ENCODE results near the gene HDAC8.
"Not testable (repeated sequence)": the region's sequence is repeated elsewhere in the genome, so short reads cannot be mapped to it uniquely, and the experiment has no call there.

Gene HDAC8

DNA sequence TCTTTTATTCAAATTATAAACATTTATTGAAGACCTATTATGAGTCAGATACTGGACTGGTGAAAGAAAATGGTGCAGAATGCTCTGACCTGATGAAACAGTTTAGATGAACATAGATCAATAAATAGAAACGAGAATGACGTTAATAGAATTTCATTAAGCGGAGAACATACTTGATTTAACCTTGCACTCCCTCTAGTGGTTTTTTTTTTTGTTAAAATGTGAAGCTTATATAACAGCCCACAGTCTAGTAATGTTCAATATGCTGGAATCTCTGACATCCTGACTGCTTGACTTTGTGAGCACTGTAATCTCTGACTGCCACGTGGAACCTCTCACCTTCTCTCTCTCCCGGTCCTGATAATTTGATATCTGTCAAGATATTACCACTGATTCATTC is 32.3 kb downstream of the HDAC8 start:
- no peaks in the 10 kb centered on the region for H3K9me3 ChIP-seq (ENCODE audit: control insufficient read depth in 5 of 5, low read length in 5 of 5)
- peaks cover 0 to 11% (median 0%) of the 10 kb centered on the region in 5 donors for H3K4me1 ChIP-seq (ENCODE audit: control insufficient read depth in 5 of 5, insufficient read depth in 5 of 5, low read length in 5 of 5)
- H3K36me3 ChIP-seq (ENCODE audit: control insufficient read depth in 5 of 5, insufficient read depth in 5 of 5, low read length in 5 of 5): peaks cover 0 to 4% (median 0%) of the 10 kb centered on the region in 5 donors
- H3K9ac ChIP-seq (ENCODE audit: low read length in 5 of 5): no peak overlapping the region
- no peak overlapping the region for H3K27ac ChIP-seq (ENCODE audit: low read depth, low read length)
- peaks cover 0 to 5% (median under 1%) of the 10 kb centered on the region in 5 donors for H3K27me3 ChIP-seq (ENCODE audit: control insufficient read depth in 5 of 5, insufficient read depth in 4 of 5, low read length in 5 of 5)
- H3K4me3 ChIP-seq (ENCODE audit: low read depth in 1 of 5, low read length in 5 of 5): no peak overlapping the region

GRCh38 chrX:72539822-72540221 is 32.8 kb downstream of the HDAC8 start:
- H3K27me3 ChIP-seq (ENCODE audit: control insufficient read depth in 5 of 5, insufficient read depth in 4 of 5, low read length in 5 of 5): peaks cover 0 to 5% (median 3%) of the 10 kb centered on the region in 5 donors
- H3K9me3 ChIP-seq (ENCODE audit: control insufficient read depth in 5 of 5, low read length in 5 of 5): no peaks in the 10 kb centered on the region
- peaks cover 0 to 11% (median 0%) of the 10 kb centered on the region in 5 donors for H3K4me1 ChIP-seq (ENCODE audit: control insufficient read depth in 5 of 5, insufficient read depth in 5 of 5, low read length in 5 of 5)
- no peak overlapping the region for H3K4me3 ChIP-seq (ENCODE audit: low read depth in 1 of 5, low read length in 5 of 5)
- H3K9ac ChIP-seq (ENCODE audit: low read length in 5 of 5): no peak overlapping the region
- peaks cover 0 to 4% (median 0%) of the 10 kb centered on the region in 5 donors for H3K36me3 ChIP-seq (ENCODE audit: control insufficient read depth in 5 of 5, insufficient read depth in 5 of 5, low read length in 5 of 5)
- no peak overlapping the region for H3K27ac ChIP-seq (ENCODE audit: low read depth, low read length)

- Histone ChIP-seq H3K9me3 (ENCODE audit: control insufficient read depth in 5 of 5, low read length in 5 of 5) (no peaks in the 10 kb centered on the region), H3K4me1 (ENCODE audit: control insufficient read depth in 5 of 5, insufficient read depth in 5 of 5, low read length in 5 of 5) (peaks cover 0 to 11% (median 0%) of the 10 kb centered on the region in 5 donors), H3K27ac (ENCODE audit: low read depth, low read length) (no peak overlapping the region), H3K4me3 (ENCODE audit: low read depth in 1 of 5, low read length in 5 of 5) (no peak overlapping the region), H3K9ac (ENCODE audit: low read length in 5 of 5) (no peak overlapping the region), H3K27me3 (ENCODE audit: control insufficient read depth in 5 of 5, insufficient read depth in 4 of 5, low read length in 5 of 5) (peaks cover 0 to 5% (median 3%) of the 10 kb centered on the region in 5 donors), H3K36me3 (ENCODE audit: control insufficient read depth in 5 of 5, insufficient read depth in 5 of 5, low read length in 5 of 5) (no peaks in the 10 kb centered on the region)
Observed at GRCh38 chrX:72536542-72536941, 36.1 kb downstream of the HDAC8 start.

GRCh38 chrX:72532366-72532765 is 40.3 kb downstream of the HDAC8 start:
- H3K36me3 ChIP-seq (ENCODE audit: control insufficient read depth in 5 of 5, insufficient read depth in 5 of 5, low read length in 5 of 5): peaks cover 0 to 3% (median 0%) of the 10 kb centered on the region in 5 donors
- peaks cover 0 to 5% (median 3%) of the 10 kb centered on the region in 5 donors for H3K27me3 ChIP-seq (ENCODE audit: control insufficient read depth in 5 of 5, insufficient read depth in 4 of 5, low read length in 5 of 5)
- H3K4me1 ChIP-seq (ENCODE audit: control insufficient read depth in 5 of 5, insufficient read depth in 5 of 5, low read length in 5 of 5): peaks cover 1 to 9% (median 3%) of the 10 kb centered on the region in 5 donors
- no peak overlapping the region for H3K4me3 ChIP-seq (ENCODE audit: low read depth in 1 of 5, low read length in 5 of 5)
- H3K9me3 ChIP-seq (ENCODE audit: control insufficient read depth in 5 of 5, low read length in 5 of 5): peaks cover 0 to 2% (median 0%) of the 10 kb centered on the region in 5 donors
- no peak overlapping the region for H3K27ac ChIP-seq (ENCODE audit: low read depth, low read length)
- no peak overlapping the region for H3K9ac ChIP-seq (ENCODE audit: low read length in 5 of 5)

DNA sequence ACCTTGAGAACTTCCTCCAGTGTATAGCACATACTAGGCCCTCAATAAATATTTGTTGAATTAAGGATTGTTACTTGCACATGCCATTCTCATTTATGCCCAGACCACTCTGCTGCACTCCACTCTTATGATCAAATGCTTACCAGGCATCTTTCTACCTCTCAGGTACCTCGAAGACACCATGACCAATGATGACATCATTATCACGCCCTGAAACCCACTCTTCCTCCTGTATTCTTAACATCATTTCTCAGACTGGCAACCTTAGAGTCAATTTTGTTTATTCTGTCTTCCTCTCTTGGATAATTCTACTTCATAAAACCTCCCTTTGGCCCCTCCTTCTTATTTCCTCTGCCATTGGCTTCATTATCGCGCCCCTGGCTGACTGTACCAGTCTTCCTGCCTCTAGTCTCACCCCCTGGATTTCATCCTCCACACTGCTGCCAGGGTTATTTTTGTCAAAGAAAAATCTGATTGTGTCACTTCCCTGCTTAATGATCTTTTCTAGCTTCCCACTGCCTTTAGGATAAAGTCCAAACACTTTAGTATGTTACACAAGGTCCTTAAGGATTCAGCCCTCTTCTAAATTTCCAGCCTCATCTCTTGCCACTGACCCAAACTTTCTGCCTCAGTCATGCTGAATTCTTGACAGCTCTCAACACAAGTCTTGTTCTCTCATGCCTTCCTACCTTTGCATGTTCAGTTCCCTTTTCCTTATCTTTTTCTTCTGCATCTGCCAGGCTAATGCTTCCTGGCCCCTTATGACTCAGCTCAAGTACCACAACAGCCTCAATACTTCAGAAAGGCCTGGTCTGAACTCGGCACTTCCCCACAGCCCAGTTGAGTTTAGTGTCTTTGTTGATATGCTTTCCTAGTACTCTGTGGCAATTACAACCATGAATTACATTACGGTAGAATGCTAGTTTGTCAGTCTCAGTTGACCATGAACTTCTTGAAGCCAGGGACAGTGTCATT is 45.8 kb downstream of the HDAC8 start:
- Histone ChIP-seq H3K4me1 (ENCODE audit: control insufficient read depth in 5 of 5, insufficient read depth in 5 of 5, low read length in 5 of 5) (peaks cover 5 to 11% (median 9%) of the 10 kb centered on the region in 5 donors), H3K4me3 (ENCODE audit: low read depth in 1 of 5, low read length in 5 of 5) (no peak overlapping the region), H3K36me3 (ENCODE audit: control insufficient read depth in 5 of 5, insufficient read depth in 5 of 5, low read length in 5 of 5) (peaks cover 0 to 3% (median 0%) of the 10 kb centered on the region in 5 donors), H3K27me3 (ENCODE audit: control insufficient read depth in 5 of 5, insufficient read depth in 4 of 5, low read length in 5 of 5) (peaks cover 0 to 4% (median 0%) of the 10 kb centered on the region in 5 donors), H3K27ac (ENCODE audit: low read depth, low read length) (no peak overlapping the region), H3K9me3 (ENCODE audit: control insufficient read depth in 5 of 5, low read length in 5 of 5) (peaks cover 0 to 2% (median 0%) of the 10 kb centered on the region in 5 donors), H3K9ac (ENCODE audit: low read length in 5 of 5) (no peak overlapping the region)

GRCh38 chrX:72498782-72499181 is 73.9 kb downstream of the HDAC8 start:
- H3K4me3 ChIP-seq (ENCODE audit: low read depth in 1 of 5, low read length in 5 of 5): no peak overlapping the region

DNA sequence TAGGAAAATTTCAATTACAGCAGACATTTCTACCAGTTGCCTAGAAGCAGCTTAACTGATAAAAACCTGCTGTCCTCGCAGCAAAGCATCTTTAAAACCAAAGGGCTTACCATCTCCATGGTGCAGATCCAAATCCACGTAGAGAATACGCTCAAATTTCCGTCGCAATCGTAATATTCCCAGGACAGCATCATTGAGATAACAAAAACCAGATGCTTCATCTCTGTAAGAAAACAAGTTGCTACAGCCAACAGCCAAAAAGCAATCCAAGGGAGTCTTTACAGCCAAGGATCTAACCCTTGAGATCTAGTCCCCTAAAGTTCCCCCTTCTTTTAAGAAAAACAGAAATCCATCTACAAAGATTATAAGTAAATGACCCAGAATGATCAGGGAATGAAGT is 77.6 kb downstream of the HDAC8 start:
- H3K9ac ChIP-seq (ENCODE audit: low read length in 5 of 5): no peak overlapping the region
- no peak overlapping the region for H3K4me3 ChIP-seq (ENCODE audit: low read depth in 1 of 5, low read length in 5 of 5)
- H3K36me3 ChIP-seq (ENCODE audit: control insufficient read depth in 5 of 5, insufficient read depth in 5 of 5, low read length in 5 of 5): peaks cover 0 to 4% (median 0%) of the 10 kb centered on the region in 5 donors

More at GRCh38 chrX:72498782-72499181, 73.9 kb downstream of the HDAC8 start:
- Histone ChIP-seq H3K36me3 (ENCODE audit: control insufficient read depth in 5 of 5, insufficient read depth in 5 of 5, low read length in 5 of 5) (no peaks in the 10 kb centered on the region), H3K9ac (ENCODE audit: low read length in 5 of 5) (no peak overlapping the region), H3K4me1 (ENCODE audit: control insufficient read depth in 5 of 5, insufficient read depth in 5 of 5, low read length in 5 of 5) (no peaks in the 10 kb centered on the region), H3K27ac (ENCODE audit: low read depth, low read length) (no peak overlapping the region), H3K27me3 (ENCODE audit: control insufficient read depth in 5 of 5, insufficient read depth in 4 of 5, low read length in 5 of 5) (peaks cover 0 to 3% (median 0%) of the 10 kb centered on the region in 5 donors), H3K9me3 (ENCODE audit: control insufficient read depth in 5 of 5, low read length in 5 of 5) (peaks cover 0 to 11% (median 3%) of the 10 kb centered on the region in 5 donors)

DNA sequence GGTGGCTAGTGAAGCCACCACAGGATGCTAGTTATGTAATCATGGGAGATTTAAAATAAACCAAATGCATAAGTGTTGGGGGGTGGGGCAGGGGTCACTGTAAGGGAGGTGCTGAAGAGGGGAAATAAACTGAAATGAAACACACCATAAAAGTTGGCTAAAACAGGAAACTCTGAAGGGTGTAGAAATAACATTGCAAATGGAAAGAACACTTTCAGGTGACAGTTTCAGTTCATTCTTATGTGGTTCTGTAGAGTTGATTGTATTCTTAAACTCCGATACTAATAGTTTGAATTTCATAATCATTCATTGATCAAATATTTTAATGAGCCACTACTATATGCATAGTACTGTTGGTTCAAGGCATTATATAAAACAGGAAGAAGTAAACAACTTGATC is 80.1 kb downstream of the HDAC8 start:
- Histone ChIP-seq H3K4me1 (ENCODE audit: control insufficient read depth in 5 of 5, insufficient read depth in 5 of 5, low read length in 5 of 5) (no peaks in the 10 kb centered on the region), H3K4me3 (ENCODE audit: low read depth in 1 of 5, low read length in 5 of 5) (no peak overlapping the region), H3K27ac (ENCODE audit: low read depth, low read length) (no peak overlapping the region), H3K27me3 (ENCODE audit: control insufficient read depth in 5 of 5, insufficient read depth in 4 of 5, low read length in 5 of 5) (no peaks in the 10 kb centered on the region), H3K9me3 (ENCODE audit: control insufficient read depth in 5 of 5, low read length in 5 of 5) (no peaks in the 10 kb centered on the region), H3K9ac (ENCODE audit: low read length in 5 of 5) (no peak overlapping the region), H3K36me3 (ENCODE audit: control insufficient read depth in 5 of 5, insufficient read depth in 5 of 5, low read length in 5 of 5) (peaks cover 0 to 11% (median 3%) of the 10 kb centered on the region in 5 donors)

More for the DNA sequence above, 77.6 kb downstream of the HDAC8 start:
- H3K4me1 ChIP-seq (ENCODE audit: control insufficient read depth in 5 of 5, insufficient read depth in 5 of 5, low read length in 5 of 5): no peaks in the 10 kb centered on the region
- H3K9me3 ChIP-seq (ENCODE audit: control insufficient read depth in 5 of 5, low read length in 5 of 5): peaks cover 0 to 5% (median 0%) of the 10 kb centered on the region in 5 donors
- no peak overlapping the region for H3K27ac ChIP-seq (ENCODE audit: low read depth, low read length)
- no peaks in the 10 kb centered on the region for H3K27me3 ChIP-seq (ENCODE audit: control insufficient read depth in 5 of 5, insufficient read depth in 4 of 5, low read length in 5 of 5)

- peaks cover 0 to 14% (median 3%) of the 10 kb centered on the region in 5 donors for H3K36me3 ChIP-seq (ENCODE audit: control insufficient read depth in 5 of 5, insufficient read depth in 5 of 5, low read length in 5 of 5)
- not testable (repeated sequence) for H3K9me3 ChIP-seq (ENCODE audit: control insufficient read depth in 5 of 5, low read length in 5 of 5); H3K27me3 ChIP-seq (ENCODE audit: control insufficient read depth in 5 of 5, insufficient read depth in 4 of 5, low read length in 5 of 5); H3K4me1 ChIP-seq (ENCODE audit: control insufficient read depth in 5 of 5, insufficient read depth in 5 of 5, low read length in 5 of 5); H3K27ac ChIP-seq (ENCODE audit: low read depth, low read length); H3K4me3 ChIP-seq (ENCODE audit: low read depth in 1 of 5, low read length in 5 of 5); H3K9ac ChIP-seq (ENCODE audit: low read length in 5 of 5)
Observed at GRCh38 chrX:72490221-72490620, 82.4 kb downstream of the HDAC8 start.

- no peak overlapping the region for H3K9ac ChIP-seq (ENCODE audit: low read length in 5 of 5)
- no peak overlapping the region for H3K4me3 ChIP-seq (ENCODE audit: low read depth in 1 of 5, low read length in 5 of 5)
- peaks cover 0 to 5% (median 0%) of the 10 kb centered on the region in 5 donors for H3K27me3 ChIP-seq (ENCODE audit: control insufficient read depth in 5 of 5, insufficient read depth in 4 of 5, low read length in 5 of 5)
- peaks cover 0 to 6% (median 2%) of the 10 kb centered on the region in 5 donors for H3K9me3 ChIP-seq (ENCODE audit: control insufficient read depth in 5 of 5, low read length in 5 of 5)
- no peaks in the 10 kb centered on the region for H3K4me1 ChIP-seq (ENCODE audit: control insufficient read depth in 5 of 5, insufficient read depth in 5 of 5, low read length in 5 of 5)
- no peak overlapping the region for H3K27ac ChIP-seq (ENCODE audit: low read depth, low read length)
- H3K36me3 ChIP-seq (ENCODE audit: control insufficient read depth in 5 of 5, insufficient read depth in 5 of 5, low read length in 5 of 5): peaks cover 0 to 10% (median 3%) of the 10 kb centered on the region in 5 donors
Observed at GRCh38 chrX:72487661-72488060, 85.0 kb downstream of the HDAC8 start.
